HepG2 (cell line): ENCODE data around the gene SRSF2.

Experiments used
- ARNTL ChIP-seq: sonication (generic); formaldehyde crosslinking; IDR thresholded peaks from 2 replicates; pipeline ENCODE4 v1.4.0; 2020; ENCODE audit warnings: mild to moderate bottlenecking, missing genetic modification reagents
- EZH2 ChIP-seq: conservative IDR thresholded peaks from 2 replicates; pipeline ENCODE4 v1.6.1; 2012; ENCODE audit warnings: mild to moderate bottlenecking, low read depth, low read length, moderate library complexity
- FOXA1 ChIP-seq, 2 experiments: fragments of 450-650 bp in 1 of 2; sonication (generic) in 1 of 2; formaldehyde crosslinking in 1 of 2; IDR thresholded peaks; 2 replicates each; pipeline versions ENCODE4 v1.4.0 to v1.6.1; 2016 to 2020; ENCODE audit warnings: missing genetic modification reagents in 1 of 2
- NAIF1 ChIP-seq: sonication (generic); formaldehyde crosslinking; IDR thresholded peaks from 2 replicates; pipeline ENCODE4 v1.5.0; 2020; ENCODE audit warnings: mild to moderate bottlenecking, missing genetic modification reagents, borderline replicate concordance
- PRMT3 ChIP-seq: sonication (generic); formaldehyde crosslinking; IDR thresholded peaks from 2 replicates; pipeline ENCODE4 v1.8.1; 2022; ENCODE audit warnings: low read depth, mild to moderate bottlenecking, moderate library complexity, missing genetic modification reagents, borderline replicate concordance
- SP1 ChIP-seq, 2 experiments: fragments of 450-650 bp in 1 of 2; sonication (generic) in 1 of 2; formaldehyde crosslinking in 1 of 2; IDR thresholded peaks; 2 replicates each; pipeline versions ENCODE4 v1.4.0 to v1.6.1; 2016 to 2020; ENCODE audit warnings: missing genetic modification reagents in 1 of 2
- ZC3H4 ChIP-seq: sonication (generic); formaldehyde crosslinking; IDR thresholded peaks from 2 replicates; pipeline ENCODE4 v1.4.0; 2020; ENCODE audit warnings: missing genetic modification reagents, borderline replicate concordance

- TF ChIP-seq EZH2 (no peak), FOXA1 (IDR thresholded peaks at IDR 0.05) (no peak), FOXA1 (CRISPR knock-in tag; IDR thresholded peaks at IDR 0.05) (no peak), NAIF1 (no peak), PRMT3 (CRISPR knock-in tag) (no peak), SP1 (IDR thresholded peaks at IDR 0.05) (no peak), SP1 (CRISPR knock-in tag; IDR thresholded peaks at IDR 0.05) (no peak), ZC3H4 (no peak), ARNTL (CRISPR knock-in tag) (no peak)
These were observed 44.2 kb upstream of the SRSF2 start for GRCh38 chr17:76781056-76781982.
